HG03354 (cell line): ENCODE measurements around the gene ARRDC5.
"Not testable (repeated sequence)": the region's sequence is repeated elsewhere in the genome, so short reads cannot be mapped to it uniquely, and the experiment has no call there.

Experiments used
- ATAC-seq: cut with Tn5 transposase; IDR thresholded peaks from one replicate; pipeline ENCODE4 v1.9.1; 2021; ENCODE audit warnings: mild to moderate bottlenecking; ENCODE audit not compliant: unreplicated experiment, poor library complexity, severe bottlenecking

ARRDC5 gene

DNA sequence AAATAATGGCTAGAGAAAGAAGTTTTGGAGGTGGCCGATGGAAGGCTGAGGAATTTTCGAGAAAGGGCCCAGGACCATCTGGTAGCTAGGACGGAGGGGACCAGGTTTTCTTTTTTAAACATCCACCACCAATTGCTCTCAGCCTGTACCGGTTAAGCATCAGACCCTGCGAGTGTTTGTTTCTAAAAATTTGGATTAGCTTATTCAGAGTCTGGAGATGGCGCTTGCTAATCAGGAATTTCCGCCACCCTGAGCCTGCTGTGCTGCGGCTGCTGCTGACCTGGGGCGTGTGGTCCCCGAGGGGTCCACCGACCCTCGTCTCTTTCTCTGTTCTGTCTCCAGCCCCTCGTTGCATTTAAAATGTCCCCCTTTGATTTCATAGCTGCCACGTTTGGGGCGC lies 8.6 kb upstream of the ARRDC5 start:
- ATAC-seq = no peak

DNA sequence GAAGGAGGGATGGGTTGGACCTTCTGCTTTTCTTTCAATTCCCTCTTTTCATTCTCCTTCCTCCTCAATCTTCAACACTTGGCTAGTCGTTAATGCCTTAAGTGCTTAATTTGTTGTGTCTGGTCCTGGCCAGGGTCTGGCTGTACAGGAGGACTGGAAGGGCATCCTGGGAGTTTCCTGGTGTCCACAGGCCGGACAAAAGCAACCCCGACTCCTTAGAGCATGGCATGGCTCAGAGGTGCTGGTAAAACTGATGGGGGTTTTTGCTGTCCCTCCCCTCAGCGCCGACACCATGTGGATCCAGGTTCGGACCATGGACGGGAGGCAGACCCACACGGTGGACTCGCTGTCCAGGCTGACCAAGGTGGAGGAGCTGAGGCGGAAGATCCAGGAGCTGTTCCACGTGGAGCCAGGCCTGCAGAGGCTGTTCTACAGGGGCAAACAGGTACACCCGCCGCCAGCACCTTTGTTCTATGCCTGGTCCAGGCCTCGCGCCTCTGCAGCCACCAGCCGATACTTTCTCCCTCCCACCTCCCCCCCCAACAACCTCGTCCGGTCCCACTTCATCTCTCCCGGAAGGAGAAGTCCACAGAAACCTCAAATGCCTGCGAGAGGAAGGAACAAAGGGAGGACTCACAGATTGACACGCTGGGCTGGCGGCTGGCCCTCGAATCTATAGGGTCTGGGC lies 8.0 kb upstream of the ARRDC5 start:
- no peak for ATAC-seq

DNA sequence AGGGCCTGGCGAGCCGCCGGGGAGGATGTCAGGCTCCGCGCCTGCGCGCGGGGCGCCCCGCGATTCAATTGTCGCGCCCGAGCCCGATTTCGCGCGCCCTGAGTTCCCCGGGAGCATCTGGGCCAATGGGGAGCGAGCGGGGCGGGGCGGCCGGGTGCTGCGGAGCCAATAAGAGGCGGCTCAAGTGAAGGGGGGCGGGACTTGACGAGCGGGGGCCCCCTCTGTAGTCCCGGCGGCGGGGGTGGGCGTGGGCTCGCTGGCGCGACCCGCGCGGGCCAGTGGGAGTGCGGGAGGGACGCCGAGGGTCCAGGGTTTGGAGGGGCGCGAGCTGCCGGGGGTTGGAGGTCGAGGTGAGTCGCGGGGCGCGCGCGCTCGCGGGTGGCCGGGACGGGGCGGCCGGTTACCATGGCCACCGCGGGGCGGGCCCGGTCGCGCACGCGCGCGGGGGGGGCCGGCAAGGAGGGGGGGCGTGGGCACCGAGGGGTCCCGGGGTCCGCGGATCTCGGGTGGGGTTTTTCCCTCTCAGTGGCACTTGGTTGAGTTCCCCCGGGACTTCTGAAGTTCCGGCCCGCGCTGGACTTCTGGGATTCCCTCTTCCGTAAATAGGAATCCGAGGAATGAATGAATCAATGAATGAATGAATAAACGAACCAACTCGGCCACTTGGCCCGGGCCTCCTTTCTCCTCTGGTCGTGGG lies 7.3 kb upstream of the ARRDC5 start:
- peak; percentile 73 for ATAC-seq

DNA sequence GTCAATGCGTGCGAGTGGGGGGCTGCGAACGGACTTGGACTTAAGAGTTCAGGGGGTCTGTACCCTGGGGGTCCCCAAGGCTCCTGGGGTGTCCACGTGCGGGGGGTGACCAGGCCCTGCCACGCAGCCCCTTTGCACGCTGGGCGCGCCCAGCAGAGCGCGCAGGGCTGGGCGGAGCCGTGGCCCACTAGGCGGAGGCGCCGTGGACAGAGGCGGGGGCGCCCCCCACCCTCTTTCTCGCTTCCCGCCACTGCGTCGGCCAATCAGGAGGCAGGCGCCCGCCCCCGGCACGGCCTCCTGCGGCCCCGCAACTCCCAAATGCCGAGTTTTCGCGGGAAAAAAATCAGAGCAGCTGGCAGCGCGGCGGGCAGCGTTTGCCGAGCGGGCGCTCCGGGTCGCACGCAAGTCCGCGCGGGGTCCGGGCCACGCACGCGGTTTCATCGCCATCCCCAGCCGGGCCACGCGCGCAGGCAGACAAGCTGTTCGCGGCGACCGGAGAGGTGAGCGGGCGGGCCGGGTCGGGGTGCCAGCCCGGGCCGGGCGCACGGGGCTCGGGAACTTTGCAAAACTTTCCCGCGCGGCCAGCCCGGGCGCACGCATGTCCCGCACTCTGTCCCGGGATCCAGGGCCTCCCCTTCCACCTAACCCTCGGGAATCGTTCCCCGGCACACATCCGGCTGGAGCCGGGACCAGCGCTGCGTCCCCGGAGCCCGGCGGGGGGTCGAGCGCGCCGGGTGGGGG lies 6.6 kb upstream of the ARRDC5 start, which contains the start of gene UHRF1:
TSS of gene UHRF1 (plus strand) at position 346 of the 741 bp plus-strand sequence. CDS start 1,385 bp downstream, outside the sequence.
- peak; percentile 28 for ATAC-seq

DNA sequence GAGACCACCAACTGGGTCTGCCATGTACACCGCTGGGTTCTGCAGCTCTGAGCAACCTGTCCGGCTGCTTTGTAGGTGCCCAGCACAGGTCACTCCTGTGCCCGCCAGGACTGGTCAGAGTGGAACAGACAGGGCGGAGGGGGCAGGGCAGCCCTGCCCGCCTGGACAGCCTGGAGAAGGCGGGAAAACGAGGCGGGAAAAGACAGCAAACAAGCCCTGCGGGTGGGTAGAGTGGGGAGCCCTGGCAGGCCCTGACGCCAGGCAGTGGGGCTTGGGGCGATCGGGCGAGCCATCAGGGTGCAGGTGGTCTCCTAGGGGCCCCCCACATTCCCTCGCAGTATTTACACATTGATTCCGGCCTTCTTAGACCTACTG lies 6.1 kb upstream of the ARRDC5 start:
- no peak for ATAC-seq

DNA sequence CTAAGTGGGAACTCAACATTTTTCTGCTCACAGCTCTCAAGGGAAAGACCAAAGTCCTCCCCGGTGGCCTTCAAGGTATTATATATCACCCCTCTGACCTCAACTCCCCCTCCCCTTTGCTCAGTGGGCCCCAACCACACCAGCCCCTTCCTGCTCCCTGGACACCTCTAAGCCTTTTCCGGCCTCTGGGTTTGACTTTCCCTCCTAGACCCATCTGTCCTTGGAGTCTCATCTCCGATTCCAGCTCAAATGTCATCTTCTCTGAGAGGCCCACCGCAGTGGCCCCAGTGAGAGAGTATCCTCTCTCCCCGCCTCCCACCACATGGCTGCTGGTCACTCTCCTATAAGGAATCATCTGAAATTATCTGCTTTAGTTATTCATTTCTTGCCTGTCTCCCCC lies 5.7 kb upstream of the ARRDC5 start:
- no peak for ATAC-seq

DNA sequence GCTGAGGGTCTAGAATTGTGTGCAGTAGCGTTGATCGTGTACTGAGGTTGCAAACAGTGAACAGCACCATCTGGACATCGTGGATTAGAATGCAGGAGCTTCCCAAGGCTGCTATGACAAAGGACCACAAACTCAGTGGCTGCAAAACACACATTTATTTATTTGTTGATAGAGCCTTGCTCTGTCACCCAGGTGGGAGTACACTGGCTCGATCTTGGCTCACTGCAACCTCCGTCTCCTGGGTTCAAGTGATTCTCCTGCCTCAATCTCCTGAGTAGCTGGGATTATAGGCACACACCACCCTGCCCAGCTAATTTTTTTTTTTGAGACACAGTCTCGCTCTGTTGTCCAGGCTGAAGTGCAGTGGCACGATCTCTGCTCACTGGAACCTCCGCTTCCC lies 4.3 kb upstream of the ARRDC5 start:
- ATAC-seq = no peak

DNA sequence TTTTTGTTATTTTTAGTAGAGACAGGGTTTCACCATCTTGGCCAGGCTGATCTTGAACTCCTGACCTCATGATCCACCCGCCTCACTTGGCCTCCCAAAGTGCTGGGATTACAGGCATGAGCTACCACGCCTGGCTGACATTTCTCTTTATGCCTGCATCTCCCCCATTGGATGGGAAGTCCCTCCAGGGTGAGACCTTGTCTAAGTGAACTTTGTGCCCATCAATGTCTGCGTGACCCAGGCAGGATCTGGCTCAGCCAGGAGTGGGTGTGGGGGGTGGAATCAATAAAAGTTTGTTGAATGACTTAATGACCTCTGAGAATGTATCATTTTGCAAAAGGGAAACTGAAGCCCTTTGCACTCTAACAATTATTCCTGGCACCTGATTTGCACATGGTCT lies 1.8 kb upstream of the ARRDC5 start:
- no peak for ATAC-seq

DNA sequence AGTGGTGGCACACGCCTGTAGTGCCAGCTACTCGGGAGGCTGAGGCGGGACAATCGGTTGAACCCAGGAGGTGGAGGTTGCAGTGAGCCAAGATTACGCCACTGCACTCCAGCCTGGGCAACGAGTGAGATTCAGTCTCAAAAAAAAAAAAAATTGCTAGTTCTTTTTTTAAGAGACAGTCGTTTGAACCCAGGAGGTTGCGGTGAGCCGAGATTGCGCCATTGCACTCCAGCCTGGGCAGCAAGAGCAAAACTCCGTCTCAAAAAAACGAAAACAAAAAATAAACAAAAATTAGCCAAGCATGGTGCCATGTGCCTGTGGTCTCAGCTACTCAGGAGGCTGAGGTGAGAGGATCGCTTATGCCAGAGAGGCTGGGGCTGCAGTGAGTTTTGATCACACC lies 1.8 kb downstream of the ARRDC5 start:
- ATAC-seq = not testable (repeated sequence)

DNA sequence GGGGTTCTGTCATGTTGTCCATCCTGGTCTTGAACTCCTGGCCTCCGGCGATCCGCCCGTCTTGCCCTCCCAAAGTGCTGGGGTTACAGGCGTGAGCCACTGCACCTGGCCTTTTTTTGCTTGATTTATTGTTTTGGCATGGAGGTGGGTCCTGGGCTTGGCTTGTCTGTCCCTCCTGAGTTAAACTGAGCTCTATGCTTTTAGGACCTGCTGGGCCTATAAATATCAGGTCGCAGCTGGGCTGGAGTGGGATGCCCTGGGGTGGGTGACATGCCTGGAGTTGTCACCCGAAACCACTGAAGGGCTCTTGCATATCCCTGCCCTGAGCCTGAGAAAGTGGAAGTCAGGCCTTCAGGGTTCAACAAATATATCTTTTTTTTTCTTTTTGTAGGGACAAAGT lies 5.5 kb downstream of the ARRDC5 start:
- ATAC-seq = no peak

DNA sequence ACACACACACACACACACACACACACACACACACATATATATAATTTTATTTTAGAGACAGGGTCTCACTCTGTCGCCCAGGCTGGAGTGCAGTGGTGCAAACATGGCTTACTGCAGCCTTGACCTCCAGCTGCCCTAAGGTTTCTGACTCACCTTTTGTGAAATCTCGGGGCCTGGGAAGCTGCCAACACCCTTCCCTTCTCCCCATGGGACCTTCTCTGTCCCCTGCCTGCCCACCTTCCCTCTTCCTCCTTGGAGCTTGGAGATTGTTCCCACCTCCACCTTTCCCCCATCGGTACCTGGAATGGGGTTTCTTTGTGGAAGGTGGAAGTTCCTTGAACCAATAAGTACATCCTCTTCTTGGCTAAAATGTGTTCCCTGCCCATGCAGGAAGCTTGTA lies 6.3 kb downstream of the ARRDC5 start:
- ATAC-seq = no peak

DNA sequence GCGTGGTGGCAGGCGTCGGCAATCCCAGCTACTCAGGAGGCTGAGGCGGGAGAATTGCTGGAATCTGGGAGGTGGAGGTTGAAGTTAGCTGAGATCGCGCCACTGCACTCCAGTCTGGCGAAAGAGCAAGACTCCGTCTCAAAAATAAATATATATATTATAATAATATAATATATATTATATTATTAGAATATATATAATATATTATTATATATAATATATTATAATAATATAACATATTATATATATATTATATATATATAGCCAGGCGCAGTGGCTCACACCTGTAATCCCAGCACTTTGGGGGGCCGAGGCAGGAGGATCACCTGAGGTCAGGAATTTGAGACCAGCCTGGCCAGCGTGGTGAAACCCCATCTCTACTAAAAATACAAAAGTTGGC lies 9.7 kb downstream of the ARRDC5 start:
- not testable (repeated sequence) for ATAC-seq

DNA sequence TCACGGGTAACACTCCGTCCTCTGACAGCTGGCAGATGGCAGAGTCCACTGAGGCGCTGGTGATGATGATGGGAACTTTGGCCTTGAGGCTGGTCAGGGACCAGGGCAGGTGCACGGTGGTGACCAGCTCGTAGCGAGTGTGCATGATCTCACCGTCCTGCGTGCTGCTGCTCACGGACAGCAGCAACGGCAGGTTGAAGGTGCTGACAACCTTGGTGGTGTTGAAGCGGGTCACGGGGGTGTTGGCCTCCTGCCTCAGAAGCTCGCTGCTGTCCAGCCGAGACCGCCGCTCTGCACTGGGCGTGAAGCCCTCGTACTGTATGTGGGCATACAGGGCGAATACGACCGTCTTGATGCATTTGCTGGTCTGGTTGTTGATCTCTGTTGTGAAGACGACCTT lies 11.6 kb downstream of the ARRDC5 start:
- ATAC-seq = no peak

DNA sequence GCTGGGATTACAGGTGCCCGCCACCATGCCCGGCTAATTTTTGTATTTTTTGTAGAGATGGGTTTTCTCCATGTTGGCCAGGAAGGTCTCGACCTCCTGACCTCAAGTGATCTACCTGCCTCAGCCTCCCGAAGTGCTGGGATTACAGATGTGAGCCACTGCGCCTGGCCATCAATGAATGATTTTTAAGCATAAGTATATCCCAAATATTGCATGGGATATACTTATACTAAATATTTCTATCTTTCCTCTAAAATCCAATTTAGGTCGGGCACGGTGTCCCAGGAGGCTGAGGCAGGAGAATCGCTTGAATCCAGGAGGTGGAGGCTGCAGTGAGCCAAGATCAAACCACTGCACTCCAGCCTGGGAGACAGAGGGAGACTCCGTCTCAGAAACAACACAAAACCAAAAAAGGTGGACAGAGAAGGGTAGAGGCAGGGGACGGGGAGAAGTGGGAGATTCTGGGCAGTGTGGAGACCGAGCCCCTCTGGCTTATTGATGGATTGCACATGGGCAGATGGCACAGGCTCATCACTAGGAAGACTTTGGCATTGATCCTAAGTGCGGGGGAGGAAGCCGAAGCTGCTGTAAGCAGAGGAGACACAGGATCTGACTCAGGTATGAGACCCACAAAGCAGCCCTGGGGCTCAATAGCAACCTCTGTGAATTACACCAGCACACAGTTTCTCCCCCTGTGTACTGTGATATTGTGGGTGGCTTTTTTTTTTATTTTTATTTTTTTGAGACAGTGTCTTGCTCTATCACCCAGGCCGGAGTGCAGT lies 13.5 kb downstream of the ARRDC5 start:
- ATAC-seq = no peak

DNA sequence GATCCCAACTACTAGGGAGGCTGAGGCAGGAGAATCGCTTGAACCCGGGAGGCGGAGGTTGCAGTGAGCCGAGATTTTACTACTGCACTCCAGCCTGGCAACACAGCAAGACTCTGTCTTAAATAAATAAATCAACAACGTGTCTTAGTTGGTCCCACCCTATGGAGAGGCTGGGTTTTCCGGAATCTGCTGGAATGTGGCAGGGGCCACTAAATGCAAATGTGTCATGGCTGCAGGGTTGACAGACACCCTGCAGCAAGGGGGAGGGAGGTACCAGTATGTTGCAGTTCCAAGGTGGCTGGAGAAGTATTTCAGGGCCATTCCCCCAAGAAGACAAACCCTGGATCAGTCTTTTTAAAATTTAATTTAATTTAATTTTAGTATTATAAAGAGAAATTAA lies 14.9 kb downstream of the ARRDC5 start:
- ATAC-seq = not testable (repeated sequence)

DNA sequence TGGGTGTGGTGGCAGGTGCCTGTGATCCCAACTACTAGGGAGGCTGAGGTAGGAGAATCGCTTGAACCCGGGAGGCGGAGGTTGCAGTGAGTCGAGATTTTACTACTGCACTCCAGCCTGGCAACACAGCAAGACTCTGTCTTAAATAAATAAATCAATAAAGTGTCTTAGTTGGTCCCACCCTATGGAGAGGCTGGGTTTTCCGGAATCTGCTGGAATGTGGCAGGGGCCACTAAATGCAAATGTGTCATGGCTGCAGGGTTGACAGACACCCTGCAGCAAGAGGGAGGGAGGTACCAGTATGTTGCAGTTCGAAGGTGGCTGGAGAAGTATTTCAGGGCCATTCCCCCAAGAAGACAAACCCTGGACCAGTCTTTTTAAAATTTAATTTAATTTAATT lies 17.7 kb downstream of the ARRDC5 start:
- not testable (repeated sequence) for ATAC-seq

DNA sequence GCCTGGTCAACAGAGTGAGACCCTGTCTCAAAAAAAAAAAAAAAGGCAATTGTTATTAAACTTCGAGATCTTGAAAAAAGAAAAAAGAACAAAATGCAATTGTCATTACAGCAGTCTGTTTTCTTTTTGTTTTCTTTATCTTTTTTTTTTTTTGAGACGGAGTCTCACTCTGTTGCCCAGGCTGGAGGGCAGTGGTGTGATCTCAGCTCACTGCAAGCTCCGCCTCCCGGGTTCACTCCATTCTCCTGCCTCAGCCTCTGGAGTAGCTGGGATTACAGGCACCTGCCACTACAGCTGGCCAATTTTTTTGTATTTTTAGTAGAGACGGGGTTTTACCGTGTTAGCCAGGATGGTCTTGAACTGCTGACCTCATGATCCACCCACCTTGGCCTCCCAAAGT lies 19.8 kb downstream of the ARRDC5 start:
- ATAC-seq = not testable (repeated sequence)

DNA sequence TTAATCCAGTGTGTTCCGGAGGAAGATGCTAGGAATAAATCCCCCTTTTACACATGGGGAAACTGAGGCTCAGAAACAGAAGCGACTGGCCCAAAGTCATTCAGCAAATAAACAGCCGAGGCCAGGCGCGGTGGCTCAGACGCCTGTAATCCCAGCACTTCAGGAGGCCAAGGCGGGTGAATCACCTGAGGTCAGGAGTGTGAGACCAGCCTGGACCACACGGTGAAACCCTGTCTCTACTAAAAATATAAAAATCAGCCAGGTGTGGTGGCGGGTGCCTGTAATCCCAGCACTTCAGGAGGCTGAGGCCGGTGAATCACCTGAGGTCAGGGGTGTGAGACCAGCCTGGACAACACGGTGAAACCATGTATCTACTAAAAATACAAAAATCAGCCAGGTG lies 23.7 kb downstream of the ARRDC5 start:
- no peak for ATAC-seq

DNA sequence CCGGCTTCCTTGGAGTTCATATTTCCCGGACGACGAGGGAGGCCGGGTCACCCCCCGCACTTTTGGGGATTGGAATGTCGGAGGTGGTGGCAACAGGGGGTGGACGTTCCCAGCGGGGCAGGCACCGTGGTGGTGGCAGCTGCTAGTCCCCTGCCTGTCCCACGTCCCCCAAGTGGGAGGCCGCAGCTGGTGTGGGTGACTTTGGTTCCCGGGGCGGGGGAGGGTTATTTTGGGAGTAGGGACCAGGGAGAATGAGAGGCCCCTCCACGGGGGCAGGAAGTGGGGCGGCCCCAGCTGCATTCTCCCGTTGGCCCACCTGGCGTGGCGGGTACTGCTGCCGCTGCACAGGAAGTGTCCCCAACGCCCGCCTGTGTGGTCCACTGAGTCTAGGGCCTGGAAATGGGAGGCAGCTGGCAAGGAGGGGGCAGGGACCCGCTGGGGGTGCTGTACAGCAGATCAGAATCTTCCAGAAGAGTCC lies 24.2 kb downstream of the ARRDC5 start:
- ATAC-seq = no peak
